Activated CD4-positive, alpha-beta T cell treated with anti-CD3 and anti-CD28 coated beads for 24 hours (primary cell): Measurements from ENCODE around the gene BDP1.
"Not testable (repeated sequence)": the region's sequence is repeated elsewhere in the genome, so short reads cannot be mapped to it uniquely, and the experiment has no call there.

Experiments used
- DNase-seq, 2 donors: peaks; one replicate each; pipeline ENCODE4 v3.0.0-alpha.2; 2020; ENCODE audit warnings: low read depth in 2 of 2

BDP1 gene, protein sequence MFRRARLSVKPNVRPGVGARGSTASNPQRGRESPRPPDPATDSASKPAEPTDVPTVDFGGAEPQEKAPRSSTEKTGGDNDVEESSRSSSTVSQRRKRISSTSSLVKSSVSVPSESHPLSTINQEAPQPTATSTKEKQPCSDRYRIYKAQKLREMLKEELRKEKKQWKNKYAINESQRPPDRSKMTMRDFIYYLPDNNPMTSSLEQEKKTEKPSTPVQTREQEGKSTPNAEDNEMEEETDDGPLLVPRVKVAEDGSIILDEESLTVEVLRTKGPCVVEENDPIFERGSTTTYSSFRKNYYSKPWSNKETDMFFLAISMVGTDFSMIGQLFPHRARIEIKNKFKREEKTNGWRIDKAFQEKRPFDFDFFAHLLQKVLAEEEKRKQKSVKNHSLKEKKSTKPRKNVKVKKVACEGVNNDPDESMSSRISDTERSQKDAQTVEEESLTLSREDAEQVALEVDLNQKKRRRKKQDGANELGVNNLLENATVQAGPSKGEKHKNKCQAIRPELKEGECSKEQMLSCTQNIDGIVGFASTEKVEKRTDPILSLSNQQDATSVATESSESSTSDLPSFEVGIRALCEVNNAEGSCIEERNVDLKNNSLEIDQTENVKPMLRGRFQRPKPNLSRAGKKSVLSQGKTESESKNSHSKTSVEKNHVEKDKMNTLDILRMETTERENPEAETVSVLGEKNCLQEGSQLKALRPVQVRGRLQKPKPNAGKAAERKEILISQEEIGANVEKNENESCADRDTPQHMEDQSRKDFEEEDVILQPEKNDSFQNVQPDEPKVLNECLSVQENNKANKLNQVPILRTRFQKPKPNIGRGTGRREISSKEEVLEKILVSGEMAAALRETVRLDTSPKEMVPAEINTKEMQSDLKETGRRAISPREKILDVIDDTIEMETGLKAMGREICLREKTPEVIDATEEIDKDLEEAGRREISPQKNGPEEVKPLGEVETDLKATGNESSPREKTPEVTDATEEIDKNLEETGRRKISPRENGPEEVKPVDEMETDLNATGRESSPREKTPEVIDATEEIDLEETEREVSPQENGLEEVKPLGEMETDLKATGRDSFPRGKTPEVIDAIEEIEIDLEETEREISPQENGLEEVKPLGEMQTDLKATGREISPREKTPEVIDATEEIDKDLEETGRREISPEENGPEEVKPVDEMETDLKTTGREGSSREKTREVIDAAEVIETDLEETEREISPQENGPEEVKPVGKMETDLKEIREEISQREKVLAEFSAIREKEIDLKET (N-terminal part only)

DNA sequence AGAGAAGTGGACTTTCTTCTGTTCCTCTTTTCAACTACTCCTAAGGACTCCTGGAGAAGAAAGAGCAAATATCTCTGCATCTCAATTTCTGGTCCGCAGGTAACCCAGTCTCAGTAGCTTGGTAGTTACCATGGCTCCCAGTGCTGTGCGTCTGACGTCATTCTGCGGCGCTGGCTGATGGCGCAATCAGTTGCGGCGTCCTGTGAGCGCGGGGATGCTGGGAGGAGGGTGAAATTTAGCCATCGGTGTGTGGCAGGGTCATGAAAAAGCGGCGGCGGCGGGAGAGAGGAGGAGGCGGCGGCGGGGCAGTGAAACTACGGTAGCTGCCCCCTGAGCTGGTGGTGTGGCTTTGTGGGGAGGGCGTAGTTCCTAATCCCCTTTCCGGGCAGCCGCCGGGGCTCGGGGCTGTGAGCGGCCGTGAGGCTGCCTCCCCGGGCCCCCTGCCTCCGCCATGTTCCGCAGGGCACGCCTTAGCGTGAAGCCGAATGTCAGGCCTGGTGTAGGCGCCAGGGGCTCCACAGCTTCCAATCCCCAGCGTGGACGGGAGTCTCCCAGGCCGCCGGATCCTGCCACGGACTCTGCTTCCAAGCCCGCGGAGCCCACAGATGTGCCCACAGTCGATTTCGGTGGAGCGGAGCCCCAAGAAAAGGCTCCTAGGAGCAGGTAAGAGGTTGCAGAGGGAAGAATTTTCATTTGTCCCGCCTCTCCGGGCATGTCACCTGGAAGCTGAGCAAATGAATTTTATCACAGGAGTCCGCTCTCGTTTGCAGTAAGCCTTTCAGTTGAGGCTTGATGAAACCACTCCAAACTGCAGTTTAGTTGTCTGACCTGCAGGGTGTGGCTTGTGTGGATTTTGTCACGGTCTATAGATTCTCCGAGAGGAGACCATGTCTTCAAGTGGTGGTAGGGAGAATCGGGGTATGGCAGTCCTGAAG, at the start of gene BDP1:
Gene BDP1, plus strand, starts transcription at position 225 of the 935 bp plus-strand sequence. Its CDS starts 227 bp downstream, at position 452.
- DNase-seq, result peak; percentile 93 to 95

DNA sequence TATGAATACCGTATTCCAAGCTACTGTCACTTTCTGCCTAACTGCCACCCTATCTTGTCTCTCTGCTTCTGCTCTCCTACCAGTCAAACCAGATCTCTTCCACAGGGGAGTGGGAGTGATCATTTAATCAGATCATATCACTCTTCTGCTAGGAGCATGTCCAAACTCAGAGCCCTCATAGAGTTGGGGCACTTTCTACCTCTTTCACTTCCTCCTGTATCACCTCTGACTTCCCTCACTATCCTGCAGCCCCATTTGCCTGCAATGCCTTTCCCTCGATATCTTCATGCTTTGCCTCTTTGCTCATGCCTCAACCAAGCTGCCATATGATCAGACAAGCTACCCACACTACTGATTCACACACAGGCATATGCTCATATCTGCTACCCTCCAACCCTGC, 45.4 kb upstream of the BDP1 start:
- DNase-seq, result not testable (repeated sequence)

DNA sequence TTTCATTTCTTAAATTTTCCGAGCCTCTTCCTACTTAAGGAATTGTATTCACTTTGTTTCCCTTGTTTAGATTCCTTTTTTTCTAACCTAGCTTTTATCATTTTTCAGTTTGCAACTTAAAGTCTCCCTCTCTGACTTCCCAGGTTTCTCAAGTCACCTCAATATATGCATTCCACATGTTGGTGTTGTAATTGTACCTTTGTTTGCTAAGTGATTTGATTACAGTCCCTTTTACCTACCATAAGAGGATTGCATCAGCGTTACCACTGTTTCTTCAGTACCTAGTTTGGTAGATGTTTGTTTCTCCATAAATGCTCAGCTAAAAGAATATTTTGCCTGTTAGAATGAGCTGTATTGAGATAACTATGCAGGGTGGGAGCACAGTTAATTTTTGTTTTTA, 39.8 kb upstream of the BDP1 start:
- not testable (repeated sequence) for DNase-seq

DNA sequence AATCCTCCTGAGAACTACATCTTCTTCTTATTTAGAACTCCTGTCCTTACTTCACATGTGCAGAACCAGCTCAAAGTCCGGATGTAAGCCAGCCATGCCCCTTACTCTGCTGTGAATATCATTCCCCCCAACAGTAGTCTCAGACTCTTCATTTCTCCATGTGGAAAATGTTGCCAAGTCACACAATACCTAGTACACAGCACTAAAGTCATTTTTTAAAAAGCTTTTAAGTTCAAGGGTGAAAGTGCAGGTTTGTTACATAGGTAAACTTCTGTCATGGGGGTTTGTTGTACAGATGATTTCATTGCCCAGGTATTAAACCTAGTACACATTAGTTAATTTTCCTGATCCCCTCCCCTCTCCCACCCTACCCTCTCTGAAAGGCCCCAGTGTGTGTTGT, 37.4 kb upstream of the BDP1 start:
- DNase-seq, result not testable (repeated sequence)

DNA sequence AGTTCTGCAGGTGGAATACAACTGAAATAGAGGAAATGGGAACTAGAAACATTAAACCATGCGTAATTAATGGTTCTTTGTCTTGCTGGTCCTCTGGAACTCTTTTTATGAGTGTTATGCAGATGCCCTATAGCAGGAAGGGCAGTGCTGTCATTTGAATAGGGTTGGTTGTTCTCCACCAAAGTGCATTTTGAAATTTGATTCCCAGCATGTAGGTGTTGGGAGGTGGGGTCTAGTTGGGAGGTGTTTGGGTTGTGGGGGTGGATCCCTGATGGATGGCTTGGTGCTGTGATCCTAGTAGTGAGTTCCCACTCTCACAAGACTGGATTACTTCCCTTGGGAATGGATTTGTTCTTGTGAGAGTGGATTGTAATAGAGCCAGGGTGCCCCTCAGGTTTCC, 34.2 kb upstream of the BDP1 start:
- not testable (repeated sequence) for DNase-seq

DNA sequence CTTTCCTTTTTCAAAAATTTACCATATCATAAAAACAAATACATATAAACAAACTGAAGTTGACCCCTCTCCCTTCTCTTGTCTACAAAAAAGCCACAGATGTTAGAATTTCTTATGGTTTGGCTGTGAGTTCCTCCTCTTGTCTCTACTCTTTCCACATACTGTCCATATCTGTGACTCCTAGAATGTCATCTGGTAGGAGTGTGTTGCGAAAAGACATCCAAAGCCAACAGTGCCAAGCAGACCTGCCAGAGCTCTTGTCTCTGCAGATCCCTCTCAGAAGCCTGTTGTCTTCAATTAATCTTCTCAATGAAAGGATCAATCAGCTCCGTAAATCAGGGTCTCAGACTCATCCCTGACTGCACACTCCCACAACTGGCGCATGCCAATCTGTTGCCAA, 31.6 kb upstream of the BDP1 start:
- not testable (repeated sequence) for DNase-seq

DNA sequence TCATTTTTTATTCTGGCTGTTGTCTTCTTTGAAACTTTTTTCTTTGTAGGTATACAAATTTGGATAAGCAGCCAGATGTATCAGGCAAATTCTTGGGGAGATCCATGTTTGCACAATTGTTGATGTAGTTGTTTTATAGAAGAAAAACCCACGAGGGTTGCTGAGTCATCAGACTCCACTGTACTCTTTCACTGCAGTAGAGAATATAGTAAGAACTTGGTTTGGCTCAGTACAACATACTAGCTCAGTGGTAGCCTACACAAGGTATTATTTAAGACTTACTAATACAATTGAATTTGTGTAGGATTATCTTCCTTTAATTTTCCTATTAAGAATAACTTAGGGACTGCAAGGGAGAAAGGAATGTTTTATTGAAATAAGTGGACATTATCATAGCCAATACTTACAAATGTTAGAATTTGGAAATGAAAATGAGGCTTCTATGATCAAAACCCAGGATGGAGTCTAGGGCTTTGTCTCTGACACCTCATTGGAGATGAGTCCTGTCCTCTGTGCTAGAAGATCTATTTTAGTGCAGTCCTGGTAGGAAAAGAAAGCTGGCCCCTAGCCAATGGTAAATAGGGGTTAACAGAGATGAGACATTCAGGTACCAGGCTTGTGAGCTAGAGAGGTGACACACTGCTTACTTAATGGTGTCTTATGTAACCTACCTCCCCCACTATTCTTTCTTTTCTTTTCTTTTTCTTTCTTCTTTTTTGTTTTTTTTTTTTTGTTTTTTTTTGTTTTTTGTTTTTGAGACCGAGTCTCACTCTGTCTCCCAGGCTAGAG, 28.6 kb upstream of the BDP1 start:
- DNase-seq, result not testable (repeated sequence)

DNA sequence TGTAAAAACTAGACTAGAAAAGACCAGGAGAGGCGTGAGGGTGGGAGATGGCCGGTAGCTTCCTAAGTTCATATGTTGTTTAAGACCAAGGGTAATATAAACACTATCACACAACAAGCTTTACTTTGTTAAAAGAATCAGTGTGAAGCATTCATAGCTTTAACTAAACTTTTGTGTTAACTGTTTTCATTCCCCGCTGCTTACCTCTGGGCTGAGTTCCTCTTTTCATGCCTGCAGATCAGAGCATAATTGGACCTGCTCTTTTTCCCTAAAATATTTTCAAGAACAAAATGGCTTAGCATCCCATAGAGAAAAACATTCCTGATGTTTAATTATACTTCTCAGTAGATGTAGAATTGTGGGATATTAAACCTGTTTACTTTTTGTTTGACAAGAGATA, 23.0 kb upstream of the BDP1 start:
- DNase-seq, result not testable (repeated sequence)

DNA sequence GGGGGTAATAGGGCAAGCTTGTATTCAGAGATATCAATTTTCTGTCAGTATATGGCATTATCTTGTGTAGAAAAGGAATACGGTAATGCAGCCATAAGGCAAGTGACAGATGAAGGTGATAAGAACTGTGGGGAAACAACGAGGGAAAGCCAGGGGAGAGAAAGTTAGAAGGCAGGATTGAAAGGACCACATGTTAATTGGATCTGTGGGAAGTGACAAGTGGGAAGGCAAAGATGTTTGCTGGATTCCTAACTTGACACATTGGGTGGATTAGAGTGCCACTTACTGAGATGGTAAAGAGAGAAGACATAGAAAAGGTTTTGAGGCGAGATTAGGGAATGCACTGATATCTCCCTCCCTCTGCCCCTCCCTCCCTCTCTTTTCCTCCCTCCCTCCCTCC, 20.6 kb upstream of the BDP1 start:
- DNase-seq, result not testable (repeated sequence)

DNA sequence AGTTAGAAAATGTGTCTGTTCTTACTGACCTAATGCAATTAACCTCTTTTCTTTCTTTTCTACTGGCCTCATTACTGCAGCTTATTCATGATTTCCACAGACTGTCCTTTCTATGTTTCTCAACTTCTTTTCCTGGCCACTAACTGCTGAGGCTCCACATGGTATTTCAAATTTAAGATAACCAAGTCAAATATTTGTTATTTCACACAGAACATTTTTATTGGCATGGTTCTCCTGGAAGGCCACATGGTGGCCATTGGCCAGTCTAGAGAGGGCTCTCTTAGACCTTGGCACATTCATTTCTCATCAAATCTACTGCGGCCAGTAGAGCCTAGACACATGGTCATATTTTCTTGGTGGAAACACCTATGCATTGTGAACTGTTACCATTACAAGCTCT, 13.9 kb upstream of the BDP1 start:
- DNase-seq, result not testable (repeated sequence)

DNA sequence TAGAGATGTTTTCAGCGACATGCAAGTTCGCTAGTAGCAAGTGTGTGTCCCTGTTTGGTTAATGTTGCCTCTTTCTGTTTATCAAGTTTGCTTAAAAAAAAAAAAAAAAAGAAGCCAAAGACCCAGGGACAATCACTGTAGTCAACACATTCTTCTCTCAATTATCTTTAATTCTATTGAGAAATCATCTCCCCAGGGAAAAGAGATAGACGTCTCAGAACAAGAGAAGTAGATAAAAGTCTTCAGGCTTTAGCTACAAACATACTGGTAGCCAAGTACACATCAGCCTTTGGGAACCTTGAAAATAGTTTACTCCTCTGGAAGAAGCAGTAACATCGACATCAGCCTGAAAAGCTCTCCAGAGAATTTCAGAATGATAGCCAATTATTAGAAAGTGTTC, 11.6 kb upstream of the BDP1 start:
- DNase-seq, result not testable (repeated sequence)

DNA sequence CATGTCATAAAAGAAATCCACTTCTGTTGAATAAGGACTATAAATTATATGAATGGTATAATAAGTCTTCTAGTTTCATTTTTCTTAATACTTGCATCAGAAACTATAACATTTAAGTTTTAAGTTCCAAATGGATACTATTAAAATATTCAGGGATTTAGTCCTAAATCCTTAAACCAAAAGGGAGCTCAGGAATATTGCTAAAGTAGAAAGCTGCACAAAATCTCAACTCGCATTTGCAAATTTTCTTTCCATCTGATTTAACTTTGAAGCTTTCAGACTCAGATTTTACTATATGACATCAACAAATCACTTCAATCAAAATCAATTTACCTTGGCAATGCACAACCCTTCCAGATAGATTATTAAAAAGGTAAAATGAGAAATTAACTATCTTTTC, 10.4 kb upstream of the BDP1 start:
- not testable (repeated sequence) for DNase-seq

DNA sequence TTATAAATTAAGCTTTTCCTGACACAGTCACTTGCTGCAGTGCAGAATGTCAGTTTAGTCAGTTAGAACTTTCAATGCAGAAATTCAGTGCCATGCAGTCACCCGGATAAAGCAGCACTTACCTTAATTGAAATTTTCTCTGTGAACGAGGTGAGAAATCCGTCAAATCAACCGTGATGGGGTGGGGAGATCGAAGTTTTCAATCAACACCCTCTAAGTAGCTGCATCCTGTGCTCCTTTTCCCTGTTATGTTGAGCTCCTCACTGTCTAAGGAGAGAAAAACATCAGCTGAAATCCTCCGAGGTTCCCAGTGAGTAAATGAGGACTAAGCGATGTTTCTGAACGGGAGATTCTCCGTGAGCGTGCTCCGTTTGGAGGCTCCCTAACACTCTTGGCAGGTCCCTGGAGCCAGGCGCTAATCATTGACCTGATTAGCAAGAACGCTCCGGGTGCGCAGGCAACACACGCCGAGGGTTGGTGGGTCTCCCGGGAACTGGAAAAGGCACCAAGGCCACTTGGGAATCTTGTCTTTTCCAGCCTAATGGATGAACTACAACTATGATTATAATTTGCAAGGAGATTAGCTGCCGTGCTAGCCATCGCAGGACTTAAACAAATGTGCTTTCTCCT, 9.8 kb upstream of the BDP1 start:
- DNase-seq, result not testable (repeated sequence)

DNA sequence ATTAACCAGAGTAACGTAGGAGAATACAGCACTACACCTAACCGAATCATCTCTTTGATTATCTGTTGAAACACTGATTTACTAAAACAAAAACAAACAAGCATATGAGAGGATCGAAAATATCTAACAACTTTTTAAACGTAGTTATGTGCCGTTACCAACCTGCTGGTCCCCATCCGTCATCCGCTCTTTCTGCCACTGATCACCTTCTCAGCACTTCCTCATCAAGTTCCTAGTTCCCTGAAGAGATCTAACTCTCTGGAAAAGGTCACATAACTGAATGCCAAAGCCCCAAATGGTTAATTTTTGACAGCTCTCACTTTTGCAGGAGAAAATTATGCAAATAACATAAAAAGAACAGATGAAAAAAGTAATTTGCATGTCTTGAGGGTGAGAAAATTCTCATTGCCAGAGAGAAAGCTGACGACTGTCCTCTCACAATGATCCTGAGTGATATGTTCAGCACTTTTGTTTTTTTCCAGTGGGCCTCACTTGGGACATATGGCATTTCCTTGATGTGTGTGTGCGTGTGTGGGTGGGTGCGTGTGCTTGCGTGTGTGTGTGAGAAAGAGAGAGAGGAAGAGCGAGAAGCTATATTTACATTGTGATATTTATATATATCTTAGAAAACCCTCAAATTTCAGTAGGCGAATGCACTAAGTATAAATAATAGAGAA, 8.8 kb upstream of the BDP1 start:
- DNase-seq, result not testable (repeated sequence)

DNA sequence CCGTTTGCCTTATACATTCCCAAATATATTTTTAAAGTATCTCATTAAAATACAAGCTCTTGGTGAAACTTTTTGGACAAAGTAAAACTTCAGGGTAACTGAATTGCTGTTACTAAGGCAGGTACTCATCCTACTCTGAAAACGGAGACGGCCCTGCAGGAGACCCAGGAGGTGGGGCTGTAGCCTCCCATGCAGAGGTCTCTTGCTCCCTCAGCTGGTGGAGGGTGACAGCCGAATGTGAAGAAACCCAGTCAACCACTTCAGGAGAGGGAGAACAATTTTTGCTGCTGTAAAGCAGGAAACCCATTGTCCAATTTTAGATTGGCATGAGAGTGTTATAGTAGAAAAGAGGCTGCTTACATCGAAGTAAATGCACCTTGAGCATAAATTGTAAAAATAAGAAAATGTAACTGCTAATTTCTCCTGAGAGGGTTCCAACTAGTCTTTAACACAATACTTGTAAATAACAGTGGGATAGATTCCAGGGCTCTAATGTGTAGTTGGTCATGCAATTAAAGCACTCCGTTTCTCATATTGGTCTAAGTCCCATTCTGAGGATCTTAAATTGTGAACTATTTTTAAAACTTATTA, 8.1 kb upstream of the BDP1 start:
- peak; percentile 12 to 31 for DNase-seq

DNA sequence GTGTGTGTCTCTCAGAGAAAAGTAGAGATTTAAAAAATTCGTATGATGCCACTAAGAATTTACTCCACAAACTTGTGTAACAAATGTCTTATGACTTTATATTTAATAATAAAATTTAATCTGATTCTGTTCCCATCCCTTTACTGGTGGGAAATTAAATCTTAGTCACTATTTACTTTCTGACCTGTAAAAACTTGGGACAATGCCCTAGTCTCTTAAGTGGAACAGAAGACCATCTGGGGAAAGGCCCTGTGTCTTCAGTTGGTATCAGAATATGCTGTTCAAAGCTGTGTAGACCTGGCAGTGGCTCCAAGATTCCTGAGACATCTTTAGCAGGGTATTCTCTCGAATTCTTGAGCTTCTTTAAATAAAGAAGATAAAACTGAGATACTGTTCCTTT, 2.6 kb upstream of the BDP1 start:
- DNase-seq, result no peak

DNA sequence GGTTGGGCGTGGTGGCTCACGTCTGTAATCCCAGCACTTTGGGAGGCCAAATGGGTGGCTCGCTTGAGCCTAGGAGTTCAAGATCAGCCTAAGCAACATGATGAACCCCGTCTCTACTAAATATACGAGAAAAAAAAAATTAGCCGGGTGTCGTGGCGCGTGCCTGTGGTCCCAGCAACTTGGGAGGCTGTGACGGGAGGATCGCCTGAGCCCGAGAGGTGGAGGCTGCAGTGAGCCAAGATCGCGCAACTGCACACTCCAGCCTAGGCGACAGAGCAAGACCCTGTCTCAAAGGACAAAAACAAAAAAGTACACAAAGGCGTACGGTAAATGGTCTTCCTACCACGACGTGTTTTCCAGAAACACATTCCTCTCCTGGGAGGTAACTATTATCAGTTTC, 538 bp upstream of the BDP1 start:
- no peak for DNase-seq

DNA sequence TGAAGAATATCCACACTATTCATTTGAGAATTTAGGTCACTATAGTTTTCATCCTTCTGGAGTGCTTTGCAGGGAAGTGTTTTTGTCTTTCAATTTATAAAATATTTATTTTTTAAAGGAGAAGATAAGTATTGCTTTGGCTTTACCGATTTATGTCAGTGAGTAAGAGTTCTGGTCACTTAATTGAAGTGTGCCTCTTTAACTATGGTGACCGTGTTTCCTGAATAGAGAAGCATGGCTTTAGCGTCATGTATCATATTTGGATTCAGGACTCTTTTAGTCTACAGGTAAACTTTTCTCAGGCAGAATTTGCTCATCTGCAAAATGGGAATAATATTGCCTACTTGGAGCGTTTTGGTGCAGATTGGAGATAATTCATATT, 902 bp downstream of the BDP1 start:
- DNase-seq, result no peak

DNA sequence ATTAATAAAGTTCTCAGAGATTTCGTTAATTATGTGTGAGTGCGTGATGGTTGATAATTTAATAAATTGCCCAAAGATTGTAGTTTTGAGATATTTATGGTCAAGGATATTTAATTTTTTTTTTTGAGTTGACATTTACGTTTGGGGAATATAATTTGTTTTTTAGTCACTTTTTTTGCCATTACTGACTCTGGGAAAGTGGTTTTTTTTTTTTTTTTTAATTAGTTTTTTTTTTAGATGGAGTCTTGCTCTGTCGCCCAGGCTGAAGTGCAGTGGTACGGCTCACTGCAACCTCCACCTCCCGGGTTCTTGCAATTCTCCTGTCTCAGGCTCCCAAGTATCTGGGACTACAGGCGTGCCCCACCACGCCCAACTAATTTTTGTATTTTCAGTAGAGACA, 1.7 kb downstream of the BDP1 start:
- DNase-seq, result no peak
